ENCODE results near the gene EPHB6.

EPHB6 gene

GRCh38 chr7:142860968-142861367 is 6.1 kb downstream of the EPHB6 start:
- no peaks in the 10 kb centered on the region for H3K9me2 ChIP-seq (ENCODE audit: low read depth, low read length)
- H3K9me3 ChIP-seq (ENCODE audit: low read length) = no peaks in the 10 kb centered on the region
- no peak for TF ChIP-seq EZH2 (IDR thresholded peaks at IDR 0.05; ENCODE audit: borderline replicate concordance, low read length)
- TF ChIP-seq, protein P1, sequence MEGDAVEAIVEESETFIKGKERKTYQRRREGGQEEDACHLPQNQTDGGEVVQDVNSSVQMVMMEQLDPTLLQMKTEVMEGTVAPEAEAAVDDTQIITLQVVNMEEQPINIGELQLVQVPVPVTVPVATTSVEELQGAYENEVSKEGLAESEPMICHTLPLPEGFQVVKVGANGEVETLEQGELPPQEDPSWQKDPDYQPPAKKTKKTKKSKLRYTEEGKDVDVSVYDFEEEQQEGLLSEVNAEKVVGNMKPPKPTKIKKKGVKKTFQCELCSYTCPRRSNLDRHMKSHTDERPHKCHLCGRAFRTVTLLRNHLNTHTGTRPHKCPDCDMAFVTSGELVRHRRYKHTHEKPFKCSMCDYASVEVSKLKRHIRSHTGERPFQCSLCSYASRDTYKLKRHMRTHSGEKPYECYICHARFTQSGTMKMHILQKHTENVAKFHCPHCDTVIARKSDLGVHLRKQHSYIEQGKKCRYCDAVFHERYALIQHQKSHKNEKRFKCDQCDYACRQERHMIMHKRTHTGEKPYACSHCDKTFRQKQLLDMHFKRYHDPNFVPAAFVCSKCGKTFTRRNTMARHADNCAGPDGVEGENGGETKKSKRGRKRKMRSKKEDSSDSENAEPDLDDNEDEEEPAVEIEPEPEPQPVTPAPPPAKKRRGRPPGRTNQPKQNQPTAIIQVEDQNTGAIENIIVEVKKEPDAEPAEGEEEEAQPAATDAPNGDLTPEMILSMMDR (IDR thresholded peaks at IDR 0.05; ENCODE audit: low read length) = no peak
- H3K27ac ChIP-seq (ENCODE audit: low read depth, low read length, poor library complexity, severe bottlenecking) = no peak overlapping the region
- H3K27me3 ChIP-seq (ENCODE audit: insufficient read depth, low read length) = peaks cover 5% of the 10 kb centered on the region
- H2AFZ ChIP-seq (ENCODE audit: low read length) = no peak overlapping the region
- H3K4me3 ChIP-seq (ENCODE audit: low read depth, low read length, poor library complexity, severe bottlenecking) = no peak overlapping the region
- H3K36me3 ChIP-seq (ENCODE audit: insufficient read depth, low read length) = no peaks in the 10 kb centered on the region
- H3K79me2 ChIP-seq (ENCODE audit: insufficient read depth, low read length) = no peaks in the 10 kb centered on the region
- H3K4me2 ChIP-seq (ENCODE audit: low read length) = no peak overlapping the region
- no peaks in the 10 kb centered on the region for H3K4me1 ChIP-seq (ENCODE audit: insufficient read depth, low read length, severe bottlenecking)
- H4K20me1 ChIP-seq (ENCODE audit: insufficient read depth, low read length) = no peaks in the 10 kb centered on the region
- H3K9ac ChIP-seq (ENCODE audit: low read length) = no peak overlapping the region
- H3F3A ChIP-seq (ENCODE audit: insufficient read depth, low read length) = no peaks in the 10 kb centered on the region

DNA sequence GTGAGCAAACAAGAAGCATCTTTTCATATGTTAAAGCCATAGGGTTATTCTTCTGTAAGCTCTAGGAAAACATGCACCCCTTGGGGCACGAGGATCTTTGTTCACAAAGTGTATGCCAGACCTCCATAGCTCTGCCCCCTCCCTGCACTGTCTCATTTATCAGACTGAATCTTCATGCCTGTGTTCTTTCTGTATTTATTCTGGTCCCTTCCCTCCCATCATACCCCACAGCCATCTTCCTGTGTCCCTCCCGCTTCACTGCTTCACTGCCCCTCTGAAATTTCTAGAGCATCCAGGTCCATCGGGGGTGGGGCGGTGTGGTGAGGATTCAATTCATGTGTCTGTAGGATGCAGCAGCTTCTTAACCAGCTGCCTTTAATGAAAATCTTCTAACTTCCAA is 7.5 kb downstream of the EPHB6 start:
- Histone ChIP-seq H3K27ac (ENCODE audit: low read depth, low read length, poor library complexity, severe bottlenecking) (no peak overlapping the region), H3K9ac (ENCODE audit: low read length) (no peak overlapping the region), H4K20me1 (ENCODE audit: insufficient read depth, low read length) (no peaks in the 10 kb centered on the region), H3K4me1 (ENCODE audit: insufficient read depth, low read length, severe bottlenecking) (no peaks in the 10 kb centered on the region), H3K9me3 (ENCODE audit: low read length) (no peaks in the 10 kb centered on the region), H3K36me3 (ENCODE audit: insufficient read depth, low read length) (no peaks in the 10 kb centered on the region), H3K27me3 (ENCODE audit: insufficient read depth, low read length) (peaks cover 5% of the 10 kb centered on the region), H2AFZ (ENCODE audit: low read length) (no peak overlapping the region), H3K9me2 (ENCODE audit: low read depth, low read length) (no peaks in the 10 kb centered on the region), H3K4me2 (ENCODE audit: low read length) (no peak overlapping the region), H3K79me2 (ENCODE audit: insufficient read depth, low read length) (no peaks in the 10 kb centered on the region), H3K4me3 (ENCODE audit: low read depth, low read length, poor library complexity, severe bottlenecking) (no peak overlapping the region), H3F3A (ENCODE audit: insufficient read depth, low read length) (no peaks in the 10 kb centered on the region)
- TF ChIP-seq EZH2 (IDR thresholded peaks at IDR 0.05; ENCODE audit: borderline replicate concordance, low read length) = no peak
- TF ChIP-seq, protein P1 (IDR thresholded peaks at IDR 0.05; ENCODE audit: low read length) = no peak

DNA sequence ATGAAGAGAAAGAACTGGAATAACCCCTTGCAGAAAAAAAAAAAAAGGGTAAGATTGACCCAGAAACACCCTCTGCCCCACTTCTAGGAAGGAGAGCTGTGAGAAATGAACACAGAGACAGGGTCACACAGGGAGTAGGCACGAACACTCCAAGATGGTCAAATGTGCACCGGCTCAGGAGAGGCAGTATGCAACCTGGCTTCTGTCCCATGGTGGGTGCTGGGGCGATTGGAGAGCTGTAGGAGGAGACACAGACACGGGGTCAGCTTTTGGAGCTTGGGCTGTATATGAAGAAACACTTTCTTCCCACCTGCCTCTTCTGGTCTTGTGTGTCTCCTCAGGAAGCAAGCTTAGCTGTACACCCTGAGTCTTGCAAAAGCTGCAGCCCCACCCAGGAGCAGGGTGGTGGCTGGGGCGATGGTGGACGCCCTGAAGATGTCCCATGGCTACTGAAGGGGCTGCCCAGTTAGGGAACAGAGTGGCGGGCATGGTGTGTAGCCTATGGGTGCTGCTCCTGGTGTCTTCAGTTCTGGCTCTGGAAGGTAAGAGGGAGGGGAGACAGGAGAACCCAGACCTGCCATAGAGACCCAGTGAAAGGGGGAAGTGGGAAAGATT is 8.0 kb downstream of the EPHB6 start:
- no peak overlapping the region for H2AFZ ChIP-seq (ENCODE audit: low read length)
- H4K20me1 ChIP-seq (ENCODE audit: insufficient read depth, low read length) = no peaks in the 10 kb centered on the region
- no peaks in the 10 kb centered on the region for H3K79me2 ChIP-seq (ENCODE audit: insufficient read depth, low read length)
- no peaks in the 10 kb centered on the region for H3K9me3 ChIP-seq (ENCODE audit: low read length)
- H3K9ac ChIP-seq (ENCODE audit: low read length) = no peak overlapping the region
- H3K27me3 ChIP-seq (ENCODE audit: insufficient read depth, low read length) = peaks cover 5% of the 10 kb centered on the region
- H3K4me2 ChIP-seq (ENCODE audit: low read length) = no peak overlapping the region
- no peak overlapping the region for H3K4me3 ChIP-seq (ENCODE audit: low read depth, low read length, poor library complexity, severe bottlenecking)
- no peaks in the 10 kb centered on the region for H3F3A ChIP-seq (ENCODE audit: insufficient read depth, low read length)
- no peaks in the 10 kb centered on the region for H3K4me1 ChIP-seq (ENCODE audit: insufficient read depth, low read length, severe bottlenecking)
- no peaks in the 10 kb centered on the region for H3K36me3 ChIP-seq (ENCODE audit: insufficient read depth, low read length)
- H3K27ac ChIP-seq (ENCODE audit: low read depth, low read length, poor library complexity, severe bottlenecking) = no peak overlapping the region
- TF ChIP-seq, protein P1 (IDR thresholded peaks at IDR 0.05; ENCODE audit: low read length) = no peak
- TF ChIP-seq EZH2 (IDR thresholded peaks at IDR 0.05; ENCODE audit: borderline replicate concordance, low read length) = no peak
- no peaks in the 10 kb centered on the region for H3K9me2 ChIP-seq (ENCODE audit: low read depth, low read length)

Measured in OCI-LY1 (cell line).